OCI-LY1 (cell line): Measurements from ENCODE around the gene TBL2.

ENCODE experiments used
- H2AFZ ChIP-seq: fragments of 200-600 bp; sonication (generic), shearing (Covaris generic); 2 replicates; pipeline ENCODE4 v1.6.0; 2014; ENCODE audit warnings: antibody characterized with exemption, mild to moderate bottlenecking, low read length
- H3F3A ChIP-seq: fragments of 200-600 bp; sonication (generic), shearing (Covaris generic); 2 replicates; pipeline ENCODE4 v1.6.0; 2014; ENCODE audit warnings: mild to moderate bottlenecking, antibody characterized with exemption, low read length, moderate library complexity; ENCODE audit not compliant: insufficient read depth
- H3K27ac ChIP-seq: fragments of 200-600 bp; sonication (generic); 2 replicates; pipeline ENCODE4 v1.5.1; 2014; ENCODE audit warnings: low read length, mixed run types, mild to moderate bottlenecking, low read depth; ENCODE audit not compliant: poor library complexity, severe bottlenecking
- H3K27me3 ChIP-seq: fragments of 200-600 bp; sonication (generic); 2 replicates; pipeline ENCODE4 v1.6.0; 2014; ENCODE audit warnings: antibody characterized with exemption, mild to moderate bottlenecking, low read length, moderate library complexity; ENCODE audit not compliant: insufficient read depth
- H3K36me3 ChIP-seq: fragments of 200-600 bp; sonication (generic); 2 replicates; pipeline ENCODE4 v1.6.1; 2014; ENCODE audit warnings: mild to moderate bottlenecking, antibody characterized with exemption, low read length, moderate library complexity, mixed read lengths; ENCODE audit not compliant: insufficient read depth
- H3K4me1 ChIP-seq: fragments of 200-600 bp; sonication (generic); 2 replicates; pipeline ENCODE4 v1.5.1; 2014; ENCODE audit warnings: mild to moderate bottlenecking, low read length, moderate library complexity; ENCODE audit not compliant: insufficient read depth, severe bottlenecking
- H3K4me2 ChIP-seq: fragments of 200-600 bp; sonication (generic), shearing (Covaris generic); 2 replicates; pipeline ENCODE4 v1.6.1; 2014; ENCODE audit warnings: low read length
- H3K4me3 ChIP-seq: fragments of 200-600 bp; sonication (generic); 2 replicates; pipeline ENCODE4 v1.5.1; 2014; ENCODE audit warnings: low read length, low read depth, mild to moderate bottlenecking, mixed read lengths; ENCODE audit not compliant: poor library complexity, severe bottlenecking
- H3K79me2 ChIP-seq: fragments of 200-600 bp; shearing (Covaris generic); 2 replicates; pipeline ENCODE4 v1.6.1; 2016; ENCODE audit warnings: mixed run types, low read length, mixed read lengths; ENCODE audit not compliant: insufficient read depth
- H3K9ac ChIP-seq: fragments of 200-600 bp; sonication (generic), shearing (Covaris generic); 2 replicates; pipeline ENCODE4 v1.6.1; 2014; ENCODE audit warnings: mild to moderate bottlenecking, low read length, mixed read lengths
- H3K9me2 ChIP-seq: fragments of 200-600 bp; sonication (generic), shearing (Covaris generic); 2 replicates; pipeline ENCODE4 v1.6.1; 2014; ENCODE audit warnings: low read depth, mild to moderate bottlenecking, low read length, mixed read lengths
- H3K9me3 ChIP-seq: fragments of 200-600 bp; shearing (Covaris generic); 2 replicates; pipeline ENCODE4 v1.6.1; 2014; ENCODE audit warnings: low read length, mixed read lengths
- H4K20me1 ChIP-seq: fragments of 200-600 bp; sonication (generic), shearing (Covaris generic); 2 replicates; pipeline ENCODE4 v1.6.0; 2016; ENCODE audit warnings: mild to moderate bottlenecking, low read length; ENCODE audit not compliant: insufficient read depth
- EZH2 ChIP-seq: fragments of 200-600 bp; sonication (generic), shearing (Covaris generic); IDR thresholded peaks from 2 replicates; pipeline ENCODE4 v1.8.0; 2017; ENCODE audit warnings: borderline replicate concordance, mixed run types, mild to moderate bottlenecking, antibody characterized with exemption, low read length, moderate library complexity, mixed read lengths
- TF ChIP-seq, protein P1 (sequence below): fragments of 200-600 bp; sonication (generic), shearing (Covaris generic); IDR thresholded peaks from 2 replicates; pipeline ENCODE4 v1.5.1; 2017; ENCODE audit warnings: mild to moderate bottlenecking, antibody characterized with exemption, low read length, moderate library complexity, mixed read lengths

Gene TBL2

DNA sequence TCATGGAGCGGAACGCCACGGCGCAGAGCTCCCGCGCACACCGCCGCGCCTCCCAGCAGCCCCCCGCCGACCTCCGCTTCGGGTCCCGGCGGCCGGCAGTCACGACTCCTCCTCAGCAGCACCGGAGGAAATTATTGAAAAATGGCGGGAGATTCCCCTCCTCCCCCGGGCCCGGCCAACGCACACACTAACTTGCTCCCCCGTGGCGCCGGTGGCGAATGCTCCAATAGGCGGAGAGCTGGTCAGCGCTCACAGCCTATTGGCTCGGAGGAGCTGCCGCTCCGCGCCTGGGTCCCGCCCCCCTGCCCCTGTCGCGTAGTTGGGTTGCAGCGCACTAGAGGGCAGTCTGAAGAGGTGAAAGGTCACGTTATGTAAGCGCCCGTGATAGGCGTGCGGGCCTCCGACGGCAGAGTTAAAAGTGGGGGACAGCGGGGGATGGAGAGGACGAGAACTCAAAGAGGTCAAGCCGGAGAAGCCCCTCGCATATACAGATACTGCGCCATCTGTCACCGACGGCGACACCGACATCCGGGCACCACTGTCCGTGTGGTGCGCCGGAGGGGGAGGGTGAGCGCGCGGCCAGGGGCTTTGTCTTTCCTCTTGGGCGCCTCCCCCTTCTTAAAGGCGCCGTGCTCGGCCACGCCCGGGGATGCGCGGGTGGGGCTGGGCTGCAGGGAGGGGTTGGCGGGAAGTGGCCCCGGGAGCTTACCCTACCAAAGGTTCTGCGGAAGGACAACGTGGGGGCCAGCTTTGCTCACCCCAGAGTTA lies 56.1 kb downstream of the TBL2 start, which contains the start of gene BAZ1B:
Gene BAZ1B, minus strand, starts transcription at position 189 of the 768 bp plus-strand sequence. CDS start 360 bp downstream, outside the sequence.
- Histone ChIP-seq H3K4me1 (peaks cover 67% of the 10 kb centered on the region), H4K20me1 (peaks cover 14% of the 10 kb centered on the region; the same call in 1 of the 2 replicates), H3K4me2 (peak within 1 kb of the TSS; percentile 86), H3F3A (no peaks in the 10 kb centered on the region), H3K4me3 (peak within 1 kb of the TSS; percentile 81), H3K79me2 (peaks cover 44% of the 10 kb centered on the region), H3K27me3 (no peaks in the 10 kb centered on the region), H3K36me3 (peaks cover 34% of the 10 kb centered on the region), H3K9ac (peak within 1 kb of the TSS; percentile 94), H3K27ac (peak within 1 kb of the TSS; percentile 86), H2AFZ (0 out of 2 replicates have a peak within 1 kb of the TSS, but pooled peaks have one; percentile 0), H3K9me2 (no peaks in the 10 kb centered on the region), H3K9me3 (no peaks in the 10 kb centered on the region)
- TF ChIP-seq, protein P1, sequence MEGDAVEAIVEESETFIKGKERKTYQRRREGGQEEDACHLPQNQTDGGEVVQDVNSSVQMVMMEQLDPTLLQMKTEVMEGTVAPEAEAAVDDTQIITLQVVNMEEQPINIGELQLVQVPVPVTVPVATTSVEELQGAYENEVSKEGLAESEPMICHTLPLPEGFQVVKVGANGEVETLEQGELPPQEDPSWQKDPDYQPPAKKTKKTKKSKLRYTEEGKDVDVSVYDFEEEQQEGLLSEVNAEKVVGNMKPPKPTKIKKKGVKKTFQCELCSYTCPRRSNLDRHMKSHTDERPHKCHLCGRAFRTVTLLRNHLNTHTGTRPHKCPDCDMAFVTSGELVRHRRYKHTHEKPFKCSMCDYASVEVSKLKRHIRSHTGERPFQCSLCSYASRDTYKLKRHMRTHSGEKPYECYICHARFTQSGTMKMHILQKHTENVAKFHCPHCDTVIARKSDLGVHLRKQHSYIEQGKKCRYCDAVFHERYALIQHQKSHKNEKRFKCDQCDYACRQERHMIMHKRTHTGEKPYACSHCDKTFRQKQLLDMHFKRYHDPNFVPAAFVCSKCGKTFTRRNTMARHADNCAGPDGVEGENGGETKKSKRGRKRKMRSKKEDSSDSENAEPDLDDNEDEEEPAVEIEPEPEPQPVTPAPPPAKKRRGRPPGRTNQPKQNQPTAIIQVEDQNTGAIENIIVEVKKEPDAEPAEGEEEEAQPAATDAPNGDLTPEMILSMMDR, result no peak
- TF ChIP-seq EZH2, result no peak

DNA sequence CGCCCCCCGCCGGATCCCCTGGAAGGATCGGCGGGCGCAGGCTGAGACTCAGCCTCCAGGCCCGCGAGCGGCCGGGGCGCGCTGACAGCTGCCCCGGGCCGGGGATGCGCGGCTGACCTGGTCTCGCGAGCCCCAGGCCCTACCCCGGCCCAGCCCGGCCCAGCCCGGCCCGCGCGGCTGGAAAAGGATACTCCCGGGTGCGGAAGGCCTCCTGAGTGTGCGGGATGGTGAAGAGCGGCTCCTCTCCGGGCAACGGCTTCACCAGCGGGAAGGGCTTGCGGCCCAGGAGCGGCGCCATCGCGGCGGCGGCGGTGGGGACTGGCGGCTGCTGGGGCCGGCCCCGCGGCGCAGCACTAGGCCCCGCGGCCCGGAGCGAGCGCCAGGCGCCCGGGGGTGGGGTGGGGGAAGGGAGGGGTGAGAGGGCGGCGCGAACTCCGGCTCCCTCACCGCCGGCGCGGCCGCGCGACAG lies 56.7 kb downstream of the TBL2 start:
- H3K9ac ChIP-seq, result peak overlapping the region; percentile 94
- peaks cover 14% of the 10 kb centered on the region; the same call in 1 of the 2 replicates for H4K20me1 ChIP-seq
- TF ChIP-seq EZH2, result no peak
- TF ChIP-seq, protein P1, result no peak
- H3K36me3 ChIP-seq, result peaks cover 40% of the 10 kb centered on the region
- H2AFZ ChIP-seq, result no peak overlapping the region
- no peaks in the 10 kb centered on the region for H3F3A ChIP-seq
- peak overlapping the region; percentile 81 for H3K4me3 ChIP-seq
- peak overlapping the region; percentile 86 for H3K4me2 ChIP-seq
- H3K9me2 ChIP-seq, result no peaks in the 10 kb centered on the region
- no peaks in the 10 kb centered on the region for H3K27me3 ChIP-seq
- peaks cover 51% of the 10 kb centered on the region for H3K79me2 ChIP-seq
- peaks cover 61% of the 10 kb centered on the region for H3K4me1 ChIP-seq
- no peaks in the 10 kb centered on the region for H3K9me3 ChIP-seq
- peak overlapping the region; percentile 86 for H3K27ac ChIP-seq

DNA sequence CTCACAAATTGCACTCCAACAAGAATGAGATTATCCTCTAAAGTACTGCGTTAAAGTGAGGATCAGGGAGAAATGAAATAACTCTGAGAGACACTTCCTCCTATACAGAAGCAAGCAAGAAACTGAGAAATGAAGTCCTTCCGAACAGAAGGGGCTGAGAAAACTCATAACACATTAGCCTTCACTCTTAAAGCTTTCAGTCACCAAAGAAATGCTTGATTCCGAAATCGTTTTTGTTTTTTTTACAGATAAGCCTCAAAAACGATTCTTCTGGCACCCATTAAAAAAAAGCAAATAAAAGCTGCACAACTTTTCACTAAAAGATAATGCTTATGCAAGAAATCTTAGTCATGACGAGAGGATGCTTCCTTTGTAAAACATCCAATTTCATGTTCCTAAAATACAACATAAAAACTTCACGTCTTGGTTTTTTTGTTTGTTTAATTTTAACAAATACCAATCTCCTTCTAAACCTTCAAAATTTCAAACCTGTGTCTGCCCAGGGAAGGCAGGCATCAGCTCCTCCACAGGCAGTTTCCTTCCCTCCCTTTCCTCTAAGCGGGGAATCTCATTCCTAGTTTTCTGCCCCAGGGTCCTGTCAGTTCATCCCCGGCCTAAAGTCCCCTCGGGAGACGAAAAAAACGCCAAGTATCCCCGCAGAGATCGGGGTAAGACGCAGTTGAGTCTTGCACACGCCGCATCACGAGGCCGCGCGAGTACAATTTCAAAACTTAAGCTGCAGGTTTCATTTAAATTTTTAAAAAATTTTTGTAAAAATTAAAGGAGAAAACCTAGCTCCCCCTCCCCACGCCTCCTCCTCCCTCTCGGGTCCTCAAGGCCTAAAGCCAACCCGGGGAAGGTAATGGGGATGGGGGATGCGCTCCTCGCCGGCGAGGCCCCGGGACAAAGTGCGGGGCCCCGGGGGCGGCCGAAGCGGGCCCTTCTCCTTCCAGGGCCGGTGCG lies 57.4 kb downstream of the TBL2 start:
- Histone ChIP-seq H3K9me3 (no peaks in the 10 kb centered on the region), H3K9ac (peak overlapping the region; percentile 94), H3F3A (no peaks in the 10 kb centered on the region), H3K27me3 (no peaks in the 10 kb centered on the region), H3K4me1 (peaks cover 56% of the 10 kb centered on the region), H3K27ac (peak overlapping the region; percentile 86), H3K9me2 (no peaks in the 10 kb centered on the region), H4K20me1 (peaks cover 14% of the 10 kb centered on the region; the same call in 1 of the 2 replicates), H3K4me3 (peak overlapping the region; percentile 81), H3K79me2 (peaks cover 58% of the 10 kb centered on the region), H3K36me3 (peaks cover 47% of the 10 kb centered on the region), H3K4me2 (peak overlapping the region; percentile 86), H2AFZ (no peak overlapping the region)
- TF ChIP-seq, protein P1, result no peak
- no peak for TF ChIP-seq EZH2
